Measurements from ENCODE around the gene ITIH3.

Gene ITIH3

DNA sequence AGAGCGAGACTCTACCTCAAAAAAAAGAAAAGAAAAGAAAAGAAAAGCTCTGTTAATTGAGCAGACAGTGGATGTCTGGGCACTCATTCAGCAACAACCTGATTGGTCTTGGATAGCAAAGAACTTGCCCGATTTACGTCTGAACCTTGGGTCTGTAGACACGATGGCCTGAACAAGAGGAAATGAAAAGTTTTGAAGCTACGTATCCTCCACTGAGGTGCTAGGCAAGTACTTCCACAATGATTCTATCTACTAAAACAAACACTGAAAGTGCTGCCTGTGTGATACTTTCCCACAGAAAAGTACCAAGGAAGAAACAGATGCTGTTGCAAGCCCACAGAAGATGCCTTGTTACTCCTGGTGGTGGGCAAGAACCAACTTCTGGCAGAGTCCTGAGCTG lies 62.1 kb downstream of the ITIH3 start:
- TF ChIP-seq EZH2phosphoT487 (IDR thresholded peaks at IDR 0.05; ENCODE audit: borderline replicate concordance, low read length): no peak
- H3F3A ChIP-seq (ENCODE audit: control insufficient read depth, insufficient read depth): no peaks in the 10 kb centered on the region
- H3K4me2 ChIP-seq (ENCODE audit: low read length): no peak overlapping the region
- 0 out of 2 replicates have a peak, but pooled peaks cover 4% of the 10 kb centered on the region for H4K20me1 ChIP-seq (ENCODE audit: control insufficient read depth, insufficient read depth, low read depth, low read length)
- H3K27me3 ChIP-seq (ENCODE audit: control insufficient read depth, low read length): no peaks in the 10 kb centered on the region
- H3K9me2 ChIP-seq (replicated peaks; ENCODE audit: control insufficient read depth, low read length): no peaks in the 10 kb centered on the region
- no peaks in the 10 kb centered on the region for H3K79me2 ChIP-seq (ENCODE audit: control insufficient read depth, low read length)
- H3K4me3 ChIP-seq (ENCODE audit: low read length): no peak overlapping the region
- H3K36me3 ChIP-seq (ENCODE audit: control insufficient read depth, low read length): peaks cover 5% of the 10 kb centered on the region
- H3K4me1 ChIP-seq (ENCODE audit: control insufficient read depth, low read length): no peaks in the 10 kb centered on the region
- no peaks in the 10 kb centered on the region for H3K9me3 ChIP-seq (ENCODE audit: control insufficient read depth, insufficient read depth, low read length)
- H3K27ac ChIP-seq (ENCODE audit: low read depth, low read length): no peak overlapping the region

DNA sequence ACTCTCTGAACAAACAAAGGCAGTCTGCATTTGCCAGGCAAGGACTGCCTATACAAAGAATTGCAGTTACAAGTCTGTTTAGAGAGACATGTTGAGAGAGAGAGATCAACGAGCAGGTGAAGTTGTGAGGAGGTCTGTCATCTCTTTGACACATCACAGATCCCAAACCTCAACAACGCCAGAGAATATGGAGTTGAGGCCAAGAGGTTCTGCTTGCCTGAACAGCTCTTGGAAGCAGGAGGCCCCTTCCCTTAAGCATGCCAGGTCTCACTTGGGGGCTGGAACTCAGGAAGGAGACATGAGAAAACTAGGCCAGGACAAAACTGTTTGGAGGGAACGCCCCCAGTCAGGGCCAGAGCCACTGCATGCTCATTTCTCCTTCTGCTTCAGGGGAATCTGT lies 62.5 kb downstream of the ITIH3 start:
- Histone ChIP-seq H3K27me3 (ENCODE audit: control insufficient read depth, low read length) (no peaks in the 10 kb centered on the region), H3K27ac (ENCODE audit: low read depth, low read length) (no peak overlapping the region), H3F3A (ENCODE audit: control insufficient read depth, insufficient read depth) (no peaks in the 10 kb centered on the region), H3K36me3 (ENCODE audit: control insufficient read depth, low read length) (peaks cover under 1% of the 10 kb centered on the region), H3K9me2 (replicated peaks; ENCODE audit: control insufficient read depth, low read length) (no peaks in the 10 kb centered on the region), H3K79me2 (ENCODE audit: control insufficient read depth, low read length) (no peaks in the 10 kb centered on the region), H3K4me3 (ENCODE audit: low read length) (no peak overlapping the region), H4K20me1 (ENCODE audit: control insufficient read depth, insufficient read depth, low read depth, low read length) (0 out of 2 replicates have a peak, but pooled peaks cover 4% of the 10 kb centered on the region), H3K9me3 (ENCODE audit: control insufficient read depth, insufficient read depth, low read length) (no peaks in the 10 kb centered on the region), H3K4me2 (ENCODE audit: low read length) (no peak overlapping the region), H3K4me1 (ENCODE audit: control insufficient read depth, low read length) (no peaks in the 10 kb centered on the region)
- no peak for TF ChIP-seq EZH2phosphoT487 (IDR thresholded peaks at IDR 0.05; ENCODE audit: borderline replicate concordance, low read length)
- TF ChIP-seq, protein P1, sequence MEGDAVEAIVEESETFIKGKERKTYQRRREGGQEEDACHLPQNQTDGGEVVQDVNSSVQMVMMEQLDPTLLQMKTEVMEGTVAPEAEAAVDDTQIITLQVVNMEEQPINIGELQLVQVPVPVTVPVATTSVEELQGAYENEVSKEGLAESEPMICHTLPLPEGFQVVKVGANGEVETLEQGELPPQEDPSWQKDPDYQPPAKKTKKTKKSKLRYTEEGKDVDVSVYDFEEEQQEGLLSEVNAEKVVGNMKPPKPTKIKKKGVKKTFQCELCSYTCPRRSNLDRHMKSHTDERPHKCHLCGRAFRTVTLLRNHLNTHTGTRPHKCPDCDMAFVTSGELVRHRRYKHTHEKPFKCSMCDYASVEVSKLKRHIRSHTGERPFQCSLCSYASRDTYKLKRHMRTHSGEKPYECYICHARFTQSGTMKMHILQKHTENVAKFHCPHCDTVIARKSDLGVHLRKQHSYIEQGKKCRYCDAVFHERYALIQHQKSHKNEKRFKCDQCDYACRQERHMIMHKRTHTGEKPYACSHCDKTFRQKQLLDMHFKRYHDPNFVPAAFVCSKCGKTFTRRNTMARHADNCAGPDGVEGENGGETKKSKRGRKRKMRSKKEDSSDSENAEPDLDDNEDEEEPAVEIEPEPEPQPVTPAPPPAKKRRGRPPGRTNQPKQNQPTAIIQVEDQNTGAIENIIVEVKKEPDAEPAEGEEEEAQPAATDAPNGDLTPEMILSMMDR (IDR thresholded peaks at IDR 0.05; ENCODE audit: low read depth, low read length, poor library complexity, severe bottlenecking): no peak

DNA sequence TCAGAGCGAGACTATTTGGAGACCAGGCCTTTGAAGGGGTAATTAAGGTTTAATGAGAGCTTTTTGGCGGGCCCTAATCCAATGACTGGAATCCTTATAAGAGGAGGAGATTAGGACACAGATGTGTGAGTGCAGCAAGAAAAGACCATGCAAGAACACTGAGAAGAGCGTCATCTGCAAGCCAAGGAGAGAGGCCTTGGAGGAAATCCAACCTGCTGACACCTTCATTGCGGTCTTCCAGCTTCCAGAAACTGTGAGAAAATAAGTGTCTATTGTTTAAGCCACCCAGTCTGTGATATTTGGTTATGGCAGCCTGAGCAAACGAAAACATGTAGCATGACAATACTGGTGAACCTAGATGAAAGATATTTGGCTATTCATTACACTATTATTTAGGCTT lies 63.3 kb downstream of the ITIH3 start:
- Histone ChIP-seq H4K20me1 (ENCODE audit: control insufficient read depth, insufficient read depth, low read depth, low read length) (0 out of 2 replicates have a peak, but pooled peaks cover 4% of the 10 kb centered on the region), H3K36me3 (ENCODE audit: control insufficient read depth, low read length) (no peaks in the 10 kb centered on the region; the same call in 1 of the 2 replicates), H3K27ac (ENCODE audit: low read depth, low read length) (no peak overlapping the region), H3K9me2 (replicated peaks; ENCODE audit: control insufficient read depth, low read length) (no peaks in the 10 kb centered on the region), H3K4me1 (ENCODE audit: control insufficient read depth, low read length) (no peaks in the 10 kb centered on the region), H3K79me2 (ENCODE audit: control insufficient read depth, low read length) (no peaks in the 10 kb centered on the region), H3K27me3 (ENCODE audit: control insufficient read depth, low read length) (no peaks in the 10 kb centered on the region), H3F3A (ENCODE audit: control insufficient read depth, insufficient read depth) (no peaks in the 10 kb centered on the region), H3K4me3 (ENCODE audit: low read length) (no peak overlapping the region), H3K9me3 (ENCODE audit: control insufficient read depth, insufficient read depth, low read length) (no peaks in the 10 kb centered on the region), H3K4me2 (ENCODE audit: low read length) (no peak overlapping the region)
- TF ChIP-seq, protein P1 (IDR thresholded peaks at IDR 0.05; ENCODE audit: low read depth, low read length, poor library complexity, severe bottlenecking): no peak
- TF ChIP-seq EZH2phosphoT487 (IDR thresholded peaks at IDR 0.05; ENCODE audit: borderline replicate concordance, low read length): no peak

Data from DOHH2 (cell line).